ENCODE measurements around the gene STARD8. TPM values are rescaled to one million over a fixed set of nuclear protein-coding genes. Genes with fewer than 3 reads are reported as not detected.

STARD8 gene
- total RNA-seq, 1 donor from 2014 or later, result 1.7 TPM

- no peak for TF ChIP-seq CTCF (IDR thresholded peaks at IDR 0.05)
- H3K9me3 Mint-ChIP-seq (ENCODE audit: unreplicated experiment), result peaks cover 5% of the 10 kb centered on the region
- no peaks in the 10 kb centered on the region for H3K27me3 Mint-ChIP-seq (ENCODE audit: unreplicated experiment)
- H3K27ac Mint-ChIP-seq (ENCODE audit: unreplicated experiment), result no peak overlapping the region
- no peak for DNase-seq (ENCODE audit: extremely low spot score, unreplicated experiment)
- no peak overlapping the region for H3K4me3 Mint-ChIP-seq (ENCODE audit: unreplicated experiment)
- H3K36me3 Mint-ChIP-seq (ENCODE audit: unreplicated experiment), result peaks cover 1% of the 10 kb centered on the region
- no peaks in the 10 kb centered on the region for H3K4me1 Mint-ChIP-seq (ENCODE audit: unreplicated experiment)
These were observed 77.1 kb downstream of the STARD8 start for GRCh38 chrX:68724531-68725020.

- H3K27ac Mint-ChIP-seq (ENCODE audit: unreplicated experiment), result no peak overlapping the region
These were observed 78.4 kb downstream of the STARD8 start for GRCh38 chrX:68725756-68726365.

GRCh38 chrX:68726366-68726765, 78.9 kb downstream of the STARD8 start:
- peaks cover 1% of the 10 kb centered on the region for H3K36me3 Mint-ChIP-seq (ENCODE audit: unreplicated experiment)
- H3K4me3 Mint-ChIP-seq (ENCODE audit: unreplicated experiment), result no peak overlapping the region
- no peaks in the 10 kb centered on the region for H3K4me1 Mint-ChIP-seq (ENCODE audit: unreplicated experiment)
- H3K9me3 Mint-ChIP-seq (ENCODE audit: unreplicated experiment), result peaks cover 6% of the 10 kb centered on the region
- H3K27me3 Mint-ChIP-seq (ENCODE audit: unreplicated experiment), result peaks cover 3% of the 10 kb centered on the region
- no peak for DNase-seq (ENCODE audit: extremely low spot score, unreplicated experiment)
- no peak for TF ChIP-seq CTCF (IDR thresholded peaks at IDR 0.05)
- no peak overlapping the region for H3K27ac Mint-ChIP-seq (ENCODE audit: unreplicated experiment)

More at GRCh38 chrX:68725756-68726365, 78.4 kb downstream of the STARD8 start:
- H3K4me1 Mint-ChIP-seq (ENCODE audit: unreplicated experiment), result no peaks in the 10 kb centered on the region
- H3K4me3 Mint-ChIP-seq (ENCODE audit: unreplicated experiment), result no peak overlapping the region
- peaks cover 6% of the 10 kb centered on the region for H3K9me3 Mint-ChIP-seq (ENCODE audit: unreplicated experiment)
- H3K36me3 Mint-ChIP-seq (ENCODE audit: unreplicated experiment), result peaks cover 1% of the 10 kb centered on the region
- no peaks in the 10 kb centered on the region for H3K27me3 Mint-ChIP-seq (ENCODE audit: unreplicated experiment)
- no peak for DNase-seq (ENCODE audit: extremely low spot score, unreplicated experiment)
- no peak for TF ChIP-seq CTCF (IDR thresholded peaks at IDR 0.05)

GRCh38 chrX:68727696-68728095, 80.2 kb downstream of the STARD8 start:
- DNase-seq (ENCODE audit: extremely low spot score, unreplicated experiment), result no peak
- no peak for TF ChIP-seq CTCF (IDR thresholded peaks at IDR 0.05)
- peaks cover 3% of the 10 kb centered on the region for H3K27me3 Mint-ChIP-seq (ENCODE audit: unreplicated experiment)
- H3K27ac Mint-ChIP-seq (ENCODE audit: unreplicated experiment), result no peak overlapping the region
- peaks cover 6% of the 10 kb centered on the region for H3K9me3 Mint-ChIP-seq (ENCODE audit: unreplicated experiment)
- no peaks in the 10 kb centered on the region for H3K36me3 Mint-ChIP-seq (ENCODE audit: unreplicated experiment)
- no peaks in the 10 kb centered on the region for H3K4me1 Mint-ChIP-seq (ENCODE audit: unreplicated experiment)
- H3K4me3 Mint-ChIP-seq (ENCODE audit: unreplicated experiment), result no peak overlapping the region

GRCh38 chrX:68728186-68728585, 80.7 kb downstream of the STARD8 start:
- H3K27me3 Mint-ChIP-seq (ENCODE audit: unreplicated experiment), result peaks cover 3% of the 10 kb centered on the region
- no peaks in the 10 kb centered on the region for H3K4me1 Mint-ChIP-seq (ENCODE audit: unreplicated experiment)
- no peak overlapping the region for H3K27ac Mint-ChIP-seq (ENCODE audit: unreplicated experiment)
- DNase-seq (ENCODE audit: extremely low spot score, unreplicated experiment), result no peak
- H3K4me3 Mint-ChIP-seq (ENCODE audit: unreplicated experiment), result no peak overlapping the region
- H3K36me3 Mint-ChIP-seq (ENCODE audit: unreplicated experiment), result no peaks in the 10 kb centered on the region
- peaks cover 6% of the 10 kb centered on the region for H3K9me3 Mint-ChIP-seq (ENCODE audit: unreplicated experiment)
- no peak for TF ChIP-seq CTCF (IDR thresholded peaks at IDR 0.05)
